KOPT-K1 (cell line): ENCODE data around the gene DTX1.

Source experiments
- H3K27ac ChIP-seq: fragments of 200-600 bp; sonication (generic); 2 replicates; pipeline ENCODE4 v1.5.1; 2016; ENCODE audit warnings: antibody characterized with exemption, mild to moderate bottlenecking, low read depth, low read length; ENCODE audit not compliant: poor library complexity, severe bottlenecking
- H3K36me3 ChIP-seq: fragments of 200-600 bp; sonication (generic); 2 replicates; pipeline ENCODE4 v1.5.1; 2017; ENCODE audit warnings: antibody characterized with exemption, mild to moderate bottlenecking, low read length, moderate library complexity; ENCODE audit not compliant: insufficient read depth
- H3K9me3 ChIP-seq: fragments of 200-600 bp; sonication (generic); 2 replicates; pipeline ENCODE4 v1.5.1; 2017; ENCODE audit warnings: antibody characterized with exemption, low read length, mild to moderate bottlenecking; ENCODE audit not compliant: insufficient read depth, poor library complexity, severe bottlenecking

The DTX1 gene

DNA sequence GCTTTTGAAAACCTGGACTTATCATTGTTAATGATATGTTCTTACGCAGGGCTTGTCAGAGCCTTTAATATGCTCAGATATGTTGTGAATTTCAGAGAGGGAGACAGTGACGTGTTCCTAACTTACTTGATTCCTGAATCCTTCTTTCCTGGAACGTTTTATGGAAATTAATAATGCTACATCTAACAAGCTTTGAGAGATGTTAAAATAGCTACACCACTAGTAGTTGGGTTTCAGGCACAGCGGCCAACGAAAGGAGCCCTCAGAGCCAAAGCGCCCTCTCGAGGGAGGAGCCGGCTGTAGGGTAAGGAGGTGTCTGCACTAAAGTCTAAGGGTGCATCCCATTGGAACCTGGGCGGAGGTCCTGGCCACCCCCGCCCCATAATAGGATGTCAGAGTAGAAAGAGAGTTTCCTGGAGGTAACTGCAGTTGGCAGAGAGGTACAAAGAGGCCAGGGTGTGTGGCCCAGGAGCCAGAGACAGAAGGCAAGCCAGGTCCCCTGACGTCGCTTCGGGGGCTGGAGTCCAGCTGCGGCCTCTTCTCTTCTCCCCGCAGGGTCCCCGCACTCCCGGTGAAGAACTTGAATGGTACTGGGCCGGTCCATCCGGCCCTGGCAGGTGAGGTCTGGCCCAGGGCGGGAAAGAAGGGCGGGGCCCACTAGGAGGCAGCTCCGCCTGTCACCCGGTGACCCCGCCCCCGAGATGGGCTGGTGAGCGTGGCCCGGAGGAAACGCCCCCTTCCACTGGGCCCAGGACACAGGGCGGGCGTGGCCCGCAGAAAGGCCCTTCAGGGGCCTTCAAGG is 36.3 kb downstream of the DTX1 start:
- Histone ChIP-seq H3K27ac (peak overlapping the region; percentile 78), H3K9me3 (no peaks in the 10 kb centered on the region), H3K36me3 (peaks cover 88% of the 10 kb centered on the region)

DNA sequence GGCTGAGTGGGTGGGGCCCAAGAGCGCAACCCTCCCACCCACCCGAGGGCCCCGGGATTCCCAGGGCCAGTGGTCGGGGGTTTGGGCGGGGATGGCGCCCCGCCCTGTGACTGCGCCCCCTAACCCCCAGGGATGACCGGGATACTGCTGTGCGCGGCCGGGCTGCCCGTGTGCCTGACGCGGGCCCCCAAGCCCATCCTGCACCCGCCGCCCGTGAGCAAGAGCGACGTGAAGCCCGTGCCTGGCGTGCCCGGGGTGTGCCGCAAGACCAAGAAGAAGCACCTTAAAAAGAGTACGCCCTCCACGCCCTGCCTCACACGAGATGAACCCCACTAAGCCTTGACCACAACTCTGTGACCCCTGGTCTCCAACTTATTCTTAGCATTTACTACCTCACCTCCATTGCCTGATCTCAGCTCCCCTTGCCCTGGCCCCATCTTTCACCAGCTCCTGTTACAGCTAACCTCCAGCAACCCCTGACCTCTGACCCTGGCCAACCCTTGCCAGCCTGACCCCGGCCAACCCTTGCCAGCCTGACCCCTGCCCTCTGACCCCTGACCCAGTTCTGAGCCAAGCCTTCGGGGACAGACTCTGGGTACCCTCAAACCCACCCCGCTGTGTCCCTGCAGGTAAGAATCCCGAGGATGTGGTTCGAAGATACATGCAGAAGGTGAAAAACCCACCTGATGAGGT is 37.0 kb downstream of the DTX1 start:
- H3K36me3 ChIP-seq, result peaks cover 87% of the 10 kb centered on the region
- no peaks in the 10 kb centered on the region for H3K9me3 ChIP-seq
- H3K27ac ChIP-seq, result peak overlapping the region; percentile 19

DNA sequence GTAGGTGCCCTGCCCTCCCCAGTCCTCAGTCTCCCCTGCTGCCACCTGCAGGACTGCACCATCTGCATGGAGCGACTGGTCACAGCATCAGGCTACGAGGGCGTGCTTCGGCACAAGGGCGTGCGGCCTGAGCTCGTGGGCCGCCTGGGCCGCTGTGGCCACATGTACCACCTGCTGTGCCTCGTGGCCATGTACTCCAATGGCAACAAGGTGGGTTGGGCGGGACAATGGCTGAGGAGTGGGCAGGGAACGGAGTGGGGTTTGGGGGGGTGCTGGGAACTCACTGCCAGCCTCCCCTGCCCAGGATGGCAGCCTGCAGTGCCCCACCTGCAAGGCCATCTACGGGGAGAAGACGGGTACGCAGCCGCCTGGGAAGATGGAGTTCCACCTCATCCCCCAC is 38.2 kb downstream of the DTX1 start:
- H3K36me3 ChIP-seq, result peaks cover 94% of the 10 kb centered on the region
- H3K9me3 ChIP-seq, result no peaks in the 10 kb centered on the region
- H3K27ac ChIP-seq, result peak overlapping the region; percentile 44

DNA sequence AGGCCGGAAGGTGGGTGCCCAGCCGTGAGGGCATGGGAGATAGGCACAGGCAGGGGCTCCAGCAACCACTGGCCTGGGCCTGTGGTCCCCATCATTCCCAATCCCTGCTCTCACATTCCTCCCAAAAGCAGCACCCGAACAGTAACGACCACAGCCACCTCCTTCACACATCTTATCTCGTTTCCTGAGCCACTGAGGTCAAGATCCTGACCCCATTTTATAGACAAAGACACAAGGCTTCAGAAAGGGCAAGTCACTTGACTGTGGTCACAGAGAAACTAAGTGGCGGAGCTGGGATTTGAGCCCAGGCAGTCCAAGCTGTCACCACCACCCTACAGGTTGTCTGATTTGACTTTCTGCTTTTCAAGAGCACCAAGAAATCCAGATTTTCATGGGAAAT is 38.9 kb downstream of the DTX1 start:
- Histone ChIP-seq H3K36me3 (peaks cover 94% of the 10 kb centered on the region), H3K27ac (peak overlapping the region; percentile 44), H3K9me3 (no peaks in the 10 kb centered on the region)

DNA sequence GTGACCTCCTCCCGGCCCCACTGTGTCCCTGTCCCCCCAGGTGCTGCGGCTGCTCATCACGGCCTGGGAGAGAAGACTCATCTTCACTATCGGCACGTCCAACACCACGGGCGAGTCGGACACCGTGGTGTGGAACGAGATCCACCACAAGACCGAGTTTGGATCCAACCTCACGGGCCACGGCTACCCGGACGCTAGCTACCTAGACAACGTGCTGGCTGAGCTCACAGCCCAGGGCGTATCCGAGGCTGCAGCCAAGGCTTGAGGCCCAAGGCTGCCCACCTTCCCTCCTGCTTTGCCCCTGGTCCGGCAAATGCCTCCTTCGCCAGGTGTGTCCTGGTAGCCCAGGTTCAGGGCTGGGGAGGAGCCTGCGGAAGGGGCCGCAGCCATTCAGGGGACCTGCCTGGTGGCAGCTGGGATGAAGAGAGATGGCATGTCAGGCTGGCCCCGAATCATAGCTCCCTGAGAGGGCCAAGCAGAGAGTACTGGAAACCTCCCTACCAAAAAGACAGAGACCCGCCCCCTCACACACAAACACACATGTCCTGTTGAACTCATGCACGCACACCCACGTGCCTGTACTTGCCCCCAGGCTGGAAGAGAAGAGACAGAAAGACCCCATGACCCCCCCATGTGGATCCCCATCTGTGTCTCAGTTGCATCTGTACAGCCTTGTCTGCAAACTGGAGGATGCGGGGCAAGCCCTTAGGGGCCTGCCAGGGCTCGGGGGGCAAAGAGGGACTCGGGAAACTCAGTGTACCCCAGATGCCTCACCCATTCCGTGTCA is 40.3 kb downstream of the DTX1 start:
- Histone ChIP-seq H3K9me3 (no peaks in the 10 kb centered on the region), H3K27ac (peak overlapping the region; percentile 40), H3K36me3 (peaks cover 89% of the 10 kb centered on the region)

DNA sequence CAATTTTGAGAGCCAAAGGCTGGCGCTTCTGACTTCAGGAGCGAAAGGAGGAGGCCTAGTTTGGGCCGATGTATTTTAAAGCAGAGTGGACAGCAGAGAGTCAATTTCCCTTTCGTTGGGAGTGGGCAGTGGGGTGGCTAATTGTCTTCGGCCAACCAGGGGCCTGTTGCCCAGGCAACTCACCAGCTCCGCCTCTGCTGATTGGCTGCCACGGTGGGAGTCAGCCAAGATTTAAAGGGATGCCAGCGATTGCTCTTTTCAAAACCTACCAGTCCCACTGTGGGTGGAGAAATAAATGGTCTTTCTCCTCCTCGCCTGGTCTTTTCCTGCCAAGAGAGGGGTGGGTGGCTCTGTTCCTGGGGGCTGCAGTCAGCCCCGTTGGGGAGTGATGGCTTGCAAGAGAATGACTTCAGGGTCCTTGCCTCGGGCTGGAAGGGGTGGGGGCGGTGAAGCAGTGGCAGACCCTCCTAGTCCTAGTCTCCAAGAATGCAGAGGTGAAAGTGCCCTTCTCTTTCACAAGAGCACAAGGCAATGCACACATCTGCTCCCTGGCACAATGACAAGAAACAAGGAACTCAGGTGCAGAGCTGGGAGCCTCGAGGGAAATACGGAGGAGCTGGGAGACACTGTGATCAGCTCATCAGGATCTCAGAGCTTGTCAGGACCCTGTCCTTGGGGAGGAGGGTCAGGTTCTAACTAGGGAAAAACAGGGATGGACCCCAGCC is 41.3 kb downstream of the DTX1 start:
- H3K36me3 ChIP-seq, result peaks cover 84% of the 10 kb centered on the region
- peak overlapping the region; percentile 40 for H3K27ac ChIP-seq
- H3K9me3 ChIP-seq, result no peaks in the 10 kb centered on the region

DNA sequence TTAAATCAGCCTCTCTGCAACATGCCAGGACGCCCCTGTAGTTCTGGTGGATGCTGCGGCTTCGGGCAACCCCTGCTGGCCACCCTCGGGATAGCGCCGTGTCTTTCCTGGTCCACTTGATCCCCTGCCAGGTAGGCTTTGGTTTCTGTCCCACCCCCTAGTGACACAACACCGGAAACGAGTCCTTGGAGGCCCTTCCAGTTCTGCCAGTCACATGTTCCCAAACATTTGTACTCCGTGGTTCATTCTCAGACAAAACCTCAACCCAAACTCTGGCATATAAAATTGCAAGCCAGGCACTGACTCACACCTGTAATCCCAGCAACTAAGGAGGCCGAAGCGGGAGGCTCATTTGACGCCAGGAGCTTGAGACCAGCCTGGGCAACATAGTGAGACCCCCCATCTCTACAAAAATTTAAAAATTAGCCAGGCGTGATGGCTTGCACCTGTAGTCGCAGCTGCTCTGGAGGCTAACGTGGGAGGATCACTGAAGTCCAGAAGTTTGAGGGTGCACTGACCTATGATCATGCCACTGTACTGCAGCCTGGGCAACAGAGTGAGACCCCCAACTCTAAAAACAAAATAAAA is 42.0 kb downstream of the DTX1 start:
- peak overlapping the region; percentile 40 for H3K27ac ChIP-seq
- peaks cover 81% of the 10 kb centered on the region for H3K36me3 ChIP-seq

DNA sequence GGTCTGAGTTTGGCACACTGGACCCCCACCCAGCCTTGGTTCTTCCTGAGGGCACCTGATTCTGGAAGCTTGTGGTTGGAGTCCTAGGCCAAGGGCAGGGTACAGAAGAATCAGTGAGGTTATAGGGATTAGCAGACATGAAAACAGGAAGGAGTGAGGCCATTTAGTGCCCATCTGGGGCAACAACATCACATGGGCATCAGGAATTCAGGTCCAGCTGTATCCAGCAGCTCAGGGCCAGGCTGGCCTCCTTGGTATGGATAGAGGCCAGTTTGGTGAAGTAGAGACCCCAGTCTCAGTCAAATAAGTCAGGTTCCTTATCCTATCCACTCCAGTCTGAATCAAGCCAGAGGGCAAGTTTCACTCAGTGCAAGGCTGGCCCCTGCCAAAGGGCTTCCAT is 42.8 kb downstream of the DTX1 start:
- Histone ChIP-seq H3K9me3 (no peaks in the 10 kb centered on the region), H3K36me3 (peaks cover 80% of the 10 kb centered on the region), H3K27ac (peak overlapping the region; percentile 40)

More for the DNA sequence above, 42.0 kb downstream of the DTX1 start:
- no peaks in the 10 kb centered on the region for H3K9me3 ChIP-seq

DNA sequence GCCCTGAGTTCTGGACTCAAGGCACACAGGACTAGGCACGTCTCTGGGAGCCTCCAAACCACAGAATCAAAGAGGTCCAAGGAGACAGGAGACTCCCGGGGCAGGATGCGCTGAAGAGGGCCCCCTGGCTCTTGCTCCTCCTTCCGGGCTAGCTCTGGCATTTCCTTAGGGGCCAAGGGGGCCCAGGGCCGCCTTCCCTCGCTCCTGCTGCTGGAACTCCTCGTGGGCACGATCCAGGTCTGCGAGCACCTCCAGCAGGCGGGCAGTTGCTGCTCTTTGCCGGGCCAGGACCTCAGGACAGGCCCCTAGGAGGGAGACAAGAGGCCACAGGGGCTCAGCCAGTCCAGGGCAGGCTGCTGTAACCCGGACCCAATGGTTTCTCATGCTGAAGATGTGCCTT is 43.2 kb downstream of the DTX1 start:
- no peaks in the 10 kb centered on the region for H3K9me3 ChIP-seq
- peak overlapping the region; percentile 40 for H3K27ac ChIP-seq
- peaks cover 80% of the 10 kb centered on the region for H3K36me3 ChIP-seq

DNA sequence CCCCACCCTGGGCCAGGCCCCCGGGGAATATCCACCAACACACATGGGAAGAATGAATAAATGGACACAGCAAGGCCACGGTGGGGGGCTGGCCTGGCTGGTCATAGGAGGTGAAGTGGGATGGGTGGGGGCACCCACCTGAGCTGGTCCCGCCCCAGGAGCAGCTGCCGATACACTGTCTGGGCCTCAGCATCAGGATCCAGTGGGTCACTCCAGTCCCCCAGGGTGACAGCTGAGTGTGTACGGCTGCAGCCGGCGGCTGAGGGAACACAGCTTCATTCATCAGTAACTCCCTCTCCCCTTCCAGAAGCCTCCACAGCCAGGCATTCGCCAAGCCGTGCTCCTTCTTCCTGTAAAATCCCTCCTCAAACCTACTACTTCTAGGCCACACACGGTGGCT is 45.2 kb downstream of the DTX1 start:
- H3K27ac ChIP-seq, result no peak overlapping the region
- no peaks in the 10 kb centered on the region for H3K9me3 ChIP-seq
- peaks cover 80% of the 10 kb centered on the region for H3K36me3 ChIP-seq

DNA sequence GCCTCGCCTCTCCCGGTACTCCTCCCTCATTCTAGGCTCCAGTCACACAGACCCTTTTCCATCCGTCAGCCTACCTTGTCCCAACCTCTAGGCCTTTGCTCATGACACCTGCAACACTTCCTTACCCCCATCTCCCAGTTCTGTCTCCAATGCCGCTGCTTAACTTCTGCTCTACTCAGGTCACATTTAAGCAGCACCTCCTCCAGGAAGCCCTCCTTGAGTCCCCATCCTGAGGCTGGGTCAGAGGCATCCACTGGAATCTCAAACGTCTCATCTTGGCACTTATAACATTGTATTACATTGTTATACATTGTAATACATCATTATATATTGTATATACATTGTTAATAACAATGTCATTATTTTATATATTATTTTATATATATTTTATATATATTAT is 46.3 kb downstream of the DTX1 start:
- Histone ChIP-seq H3K36me3 (peaks cover 80% of the 10 kb centered on the region), H3K27ac (no peak overlapping the region), H3K9me3 (no peaks in the 10 kb centered on the region)

DNA sequence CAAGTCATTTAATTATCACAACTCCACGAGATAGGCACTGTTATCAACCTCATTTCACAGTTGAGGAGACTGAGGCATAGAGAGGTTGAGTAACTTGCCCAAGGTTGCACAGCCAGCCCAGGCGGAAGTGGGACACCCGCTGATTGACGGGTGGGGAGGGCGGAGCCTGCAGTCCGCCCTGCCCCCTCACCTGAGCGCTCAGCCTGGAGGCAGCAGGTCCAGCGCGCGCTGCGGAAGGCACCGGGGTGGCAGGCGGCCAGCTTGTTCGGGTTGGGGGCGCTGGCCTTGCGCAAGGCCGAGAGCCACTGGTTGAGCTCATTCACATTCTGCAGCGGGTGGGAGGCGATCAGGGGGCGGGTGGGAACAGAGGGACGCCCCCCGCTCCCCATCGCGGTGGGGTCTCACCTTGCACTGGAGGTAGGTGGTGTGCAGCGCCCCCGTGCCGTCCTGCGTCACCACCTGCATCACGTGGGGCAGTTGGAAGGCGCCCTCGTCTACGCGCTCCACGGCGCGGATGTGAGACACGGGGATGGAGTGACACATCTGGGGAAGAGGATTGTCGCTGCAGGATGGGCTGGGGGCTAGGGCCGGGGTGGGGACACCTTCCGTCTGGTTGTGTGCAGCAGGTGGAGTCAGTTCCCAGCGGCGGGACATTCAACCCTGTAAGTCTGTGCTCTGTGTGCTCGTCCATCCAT is 47.4 kb downstream of the DTX1 start:
- Histone ChIP-seq H3K9me3 (no peaks in the 10 kb centered on the region), H3K36me3 (peaks cover 78% of the 10 kb centered on the region), H3K27ac (no peak overlapping the region)

DNA sequence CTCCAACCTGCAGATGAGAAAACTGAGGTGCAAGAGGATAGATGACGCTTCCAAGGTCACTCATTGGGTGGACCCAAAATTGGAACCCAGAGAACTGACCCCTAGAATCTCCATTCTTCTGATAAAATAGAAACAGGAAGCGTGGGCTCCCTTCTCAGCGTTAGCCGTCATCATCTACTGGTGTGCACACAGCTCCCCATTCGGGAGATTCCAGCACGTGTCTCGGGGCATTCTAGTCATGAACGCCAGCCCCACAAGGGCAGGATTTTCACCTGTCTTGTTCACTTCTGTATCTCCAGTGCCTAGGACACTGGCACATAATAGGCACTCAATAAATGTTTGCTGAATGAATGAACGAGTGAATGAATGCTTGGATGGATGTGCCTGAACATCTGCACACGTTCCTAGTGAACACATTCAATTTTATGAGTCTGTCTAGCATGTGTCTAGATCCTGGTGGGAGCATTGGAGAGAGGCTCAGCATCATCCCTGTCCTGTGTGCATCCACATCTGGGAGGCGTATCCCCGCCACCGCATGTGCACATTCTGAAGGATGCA is 48.5 kb downstream of the DTX1 start:
- Histone ChIP-seq H3K9me3 (no peaks in the 10 kb centered on the region), H3K36me3 (peaks cover 78% of the 10 kb centered on the region), H3K27ac (no peak overlapping the region)
